ENCODE measurements around the gene INPP5A.

INPP5A gene

GRCh38 chr10:132507409-132507955 lies 30.1 kb upstream of the INPP5A start:
- TF ChIP-seq CTCF (IDR thresholded peaks at IDR 0.05; ENCODE audit: low read depth, low read length), result no peak
- no peak for DNase-seq (ENCODE audit: extremely low read depth, low read depth)

- no peak for DNase-seq (ENCODE audit: extremely low read depth, low read depth)
- no peak for TF ChIP-seq CTCF (IDR thresholded peaks at IDR 0.05; ENCODE audit: low read depth, low read length)
Observed at GRCh38 chr10:132507956-132508490, 29.6 kb upstream of the INPP5A start.

GRCh38 chr10:132508581-132509443 lies 28.8 kb upstream of the INPP5A start:
- TF ChIP-seq CTCF (IDR thresholded peaks at IDR 0.05; ENCODE audit: low read depth, low read length), result peak; percentile 7
- no peak for DNase-seq (ENCODE audit: extremely low read depth, low read depth)

GRCh38 chr10:132509506-132510173 lies 27.9 kb upstream of the INPP5A start:
- no peak for TF ChIP-seq CTCF (IDR thresholded peaks at IDR 0.05; ENCODE audit: low read depth, low read length)
- no peak for DNase-seq (ENCODE audit: extremely low read depth, low read depth)

GRCh38 chr10:132510174-132510611 lies 27.4 kb upstream of the INPP5A start:
- no peak for DNase-seq (ENCODE audit: extremely low read depth, low read depth)

More at GRCh38 chr10:132510174-132510611, 27.4 kb upstream of the INPP5A start:
- no peak for TF ChIP-seq CTCF (IDR thresholded peaks at IDR 0.05; ENCODE audit: low read depth, low read length)

Data from AG09319 (cell line).